H9 (cell line): ENCODE results near the gene TRUB2. TPM values are rescaled to one million over a fixed set of nuclear protein-coding genes. Genes with fewer than 3 reads are reported as not detected.

ENCODE experiments used
- DNase-seq: peaks from one replicate; pipeline ENCODE4 v3.0.0-alpha.2; 2017
- H2AFZ ChIP-seq: one replicate; pipeline ENCODE4 v1.6.1; 2013; ENCODE audit warnings: mild to moderate bottlenecking, low read length, control low read depth, moderate library complexity
- H2AK5ac ChIP-seq: 2 replicates; pipeline ENCODE4 v1.6.1; 2013; ENCODE audit warnings: low read length, control low read depth, mixed read lengths; ENCODE audit not compliant: insufficient read length
- H2BK120ac ChIP-seq: one replicate; pipeline ENCODE4 v1.6.1; 2013; ENCODE audit warnings: low read depth, mild to moderate bottlenecking, low read length, control low read depth, inconsistent platforms; ENCODE audit not compliant: poor library complexity, severe bottlenecking
- H2BK12ac ChIP-seq: 2 replicates; pipeline ENCODE4 v1.6.1; 2013; ENCODE audit warnings: low read length, control low read depth, mixed read lengths, low read depth; ENCODE audit not compliant: insufficient read length
- H2BK15ac ChIP-seq: 2 replicates; pipeline ENCODE4 v1.6.1; 2013; ENCODE audit warnings: low read depth, low read length, control low read depth
- H2BK20ac ChIP-seq: one replicate; pipeline ENCODE4 v1.6.1; 2013; ENCODE audit warnings: low read depth, mild to moderate bottlenecking, low read length, control low read depth, inconsistent platforms; ENCODE audit not compliant: poor library complexity, severe bottlenecking
- H2BK5ac ChIP-seq: 2 replicates; pipeline ENCODE4 v1.6.1; 2013; ENCODE audit warnings: low read length, control low read depth, mixed read lengths; ENCODE audit not compliant: insufficient read length
- H3K14ac ChIP-seq: 2 replicates; pipeline ENCODE4 v1.6.1; 2013; ENCODE audit warnings: low read length, control low read depth; ENCODE audit not compliant: insufficient read depth
- H3K18ac ChIP-seq: 2 replicates; pipeline ENCODE4 v1.6.1; 2013; ENCODE audit warnings: low read depth, mild to moderate bottlenecking, mixed read lengths, low read length, control low read depth; ENCODE audit not compliant: insufficient read length
- H3K23ac ChIP-seq: 2 replicates; pipeline ENCODE4 v1.6.1; 2013; ENCODE audit warnings: low read length, control low read depth, mixed read lengths, low read depth; ENCODE audit not compliant: insufficient read length
- H3K23me2 ChIP-seq: 2 replicates; pipeline ENCODE4 v1.6.1; 2013; ENCODE audit warnings: low read depth, mild to moderate bottlenecking, mixed read lengths, low read length, control low read depth; ENCODE audit not compliant: insufficient read length, poor library complexity, severe bottlenecking
- H3K27ac ChIP-seq: 2 replicates; pipeline ENCODE4 v1.5.1; 2013; ENCODE audit warnings: low read length, control low read depth, mixed read lengths, low read depth; ENCODE audit not compliant: insufficient read length
- H3K27me3 ChIP-seq: 2 replicates; pipeline ENCODE4 v1.6.1; 2013; ENCODE audit warnings: low read length, control low read depth, inconsistent platforms; ENCODE audit not compliant: insufficient read depth
- H3K4ac ChIP-seq: 2 replicates; pipeline ENCODE4 v1.6.1; 2013; ENCODE audit warnings: low read depth, mild to moderate bottlenecking, control low read depth, inconsistent platforms, low read length, moderate library complexity
- H3K4me1 ChIP-seq: 2 replicates; pipeline ENCODE4 v1.6.1; 2013; ENCODE audit warnings: low read length, control low read depth, inconsistent platforms; ENCODE audit not compliant: insufficient read depth
- H3K4me2 ChIP-seq: 2 replicates; pipeline ENCODE4 v1.6.1; 2013; ENCODE audit warnings: low read length, control low read depth, mixed read lengths; ENCODE audit not compliant: insufficient read length, insufficient read depth
- H3K56ac ChIP-seq: 2 replicates; pipeline ENCODE4 v1.6.1; 2013; ENCODE audit warnings: low read depth, mild to moderate bottlenecking, mixed read lengths, low read length, control low read depth; ENCODE audit not compliant: insufficient read length
- H3K79me1 ChIP-seq: 2 replicates; pipeline ENCODE4 v1.6.1; 2013; ENCODE audit warnings: low read depth, mild to moderate bottlenecking, moderate library complexity, low read length, control low read depth, inconsistent platforms; ENCODE audit not compliant: insufficient read depth, poor library complexity, severe bottlenecking
- H3K79me2 ChIP-seq: 2 replicates; pipeline ENCODE4 v1.6.1; 2013; ENCODE audit warnings: low read length, control low read depth, inconsistent platforms; ENCODE audit not compliant: insufficient read depth
- H3K9ac ChIP-seq: 2 replicates; pipeline ENCODE4 v1.6.1; 2013; ENCODE audit warnings: low read length, control low read depth, mixed read lengths; ENCODE audit not compliant: insufficient read length; ENCODE audit errors: extremely low read depth
- H3K9me3 ChIP-seq: one replicate; pipeline ENCODE4 v1.6.1; 2013; ENCODE audit warnings: low read depth, low read length, inconsistent platforms; ENCODE audit not compliant: control insufficient read depth
- H3T11ph ChIP-seq: one replicate; pipeline ENCODE4 v1.6.1; 2013; ENCODE audit warnings: mild to moderate bottlenecking, low read length, control low read depth, inconsistent platforms
- H4K20me1 ChIP-seq: one replicate; pipeline ENCODE4 v1.6.1; 2013; ENCODE audit not compliant: control insufficient read depth, insufficient read length, insufficient read depth
- H4K5ac ChIP-seq: 2 replicates; pipeline ENCODE4 v1.6.1; 2013; ENCODE audit warnings: low read depth, mild to moderate bottlenecking, mixed read lengths, low read length, control low read depth; ENCODE audit not compliant: insufficient read length
- H4K8ac ChIP-seq: replicated peaks from 2 replicates; pipeline ENCODE4 v1.6.1; 2013; ENCODE audit warnings: low read length, control low read depth, mixed read lengths, low read depth; ENCODE audit not compliant: insufficient read length
- H4K91ac ChIP-seq: 2 replicates; pipeline ENCODE4 v1.6.1; 2013; ENCODE audit warnings: low read depth, mild to moderate bottlenecking, moderate library complexity, mixed read lengths, low read length, control low read depth; ENCODE audit not compliant: insufficient read length
- H3K27ac Mint-ChIP-seq, 3 experiments: 2 replicates in 2 of 3; 3 replicates in 1 of 3; pipeline ENCODE4 v1.8.0; 2020 to 2021; ENCODE audit warnings: mixed read lengths in 3 of 3, mild to moderate bottlenecking in 1 of 3, moderate library complexity in 1 of 3
- H3K27me3 Mint-ChIP-seq: 2 replicates; pipeline ENCODE4 v1.8.0; 2021; ENCODE audit warnings: low read depth, mild to moderate bottlenecking, moderate library complexity, mixed read lengths
- H3K36me3 Mint-ChIP-seq, 3 experiments: 2 replicates in 2 of 3; 3 replicates in 1 of 3; pipeline ENCODE4 v1.8.0; 2020 to 2021; ENCODE audit warnings: low read depth in 3 of 3, mixed read lengths in 3 of 3; ENCODE audit not compliant: insufficient read depth in 1 of 3
- H3K4me1 Mint-ChIP-seq, 2 experiments: 2 replicates each; pipeline ENCODE4 v1.8.0; 2020; ENCODE audit warnings: mixed read lengths in 2 of 2
- H3K4me3 Mint-ChIP-seq, 2 experiments: 2 replicates in 1 of 2; 3 replicates in 1 of 2; pipeline ENCODE4 v1.8.0; 2020 to 2021; ENCODE audit warnings: mild to moderate bottlenecking in 2 of 2, mixed read lengths in 2 of 2, moderate library complexity in 1 of 2
- H3K9me3 Mint-ChIP-seq, 2 experiments: 2 replicates in 1 of 2; 3 replicates in 1 of 2; pipeline ENCODE4 v1.8.0; 2020; ENCODE audit warnings: mild to moderate bottlenecking in 2 of 2, mixed read lengths in 2 of 2, moderate library complexity in 1 of 2
- CTCF ChIP-seq: fragments of 200-600 bp; sonication (generic); conservative IDR thresholded peaks from 3 replicates; pipeline ENCODE4 v1.8.0; 2021; ENCODE audit warnings: antibody characterized with exemption, mild to moderate bottlenecking
- WGBS: extraction: QIAGEN DNeasy Blood & Tissue Kit; methylation state at CpG from one replicate; pipeline ENCODE4 v1.1.7; 2013; ENCODE audit warnings: missing lambda C conversion rate, low lambda C conversion rate, mixed read lengths; ENCODE audit not compliant: insufficient read length; ENCODE audit errors: extremely low coverage; 5-methylcytosine and 5-hydroxymethylcytosine counted together
- total RNA-seq: library from RNA; stranded (reverse); gene quantifications from 2 replicates; pipeline ENCODE4 v1.2.1, GENCODE V29; 2021

Gene TRUB2
- total RNA-seq, 1 experiment from 2014 or later = 38.3 TPM

- H3K27ac ChIP-seq = no peak overlapping the region
- WGBS = no CpG with 5 or more reads among the region's 20 CpGs
These were observed 23.4 kb downstream of the TRUB2 start for GRCh38 chr9:128298535-128299482.

More at GRCh38 chr9:128298535-128299482, 23.4 kb downstream of the TRUB2 start:
- no peak overlapping the region; a peak in 2 of 7 replicates for H3K27ac Mint-ChIP-seq
- Histone ChIP-seq H4K91ac (no peak overlapping the region), H3K14ac (no peak overlapping the region), H3K4me2 (no peak overlapping the region), H2AFZ (no peak overlapping the region), H2BK20ac (no peak overlapping the region), H3K23me2 (no peaks in the 10 kb centered on the region), H4K5ac (no peak overlapping the region), H3K23ac (no peak overlapping the region), H3K79me1 (no peaks in the 10 kb centered on the region), H4K20me1 (no peaks in the 10 kb centered on the region), H2AK5ac (no peak overlapping the region), H3K18ac (no peak overlapping the region), H3K4me1 (no peaks in the 10 kb centered on the region), H3K9me3 (no peaks in the 10 kb centered on the region), H4K8ac (no peak overlapping the region), H2BK12ac (no peak overlapping the region), H2BK15ac (no peak overlapping the region), H3T11ph (no peak overlapping the region), H3K9ac (no peak overlapping the region), H3K4ac (no peak overlapping the region), H2BK5ac (no peak overlapping the region), H3K79me2 (no peaks in the 10 kb centered on the region), H2BK120ac (no peak overlapping the region), H3K56ac (no peak overlapping the region), H3K27me3 (no peaks in the 10 kb centered on the region)
- DNase-seq = no peak
- no peaks in the 10 kb centered on the region for H3K9me3 Mint-ChIP-seq
- H3K4me1 Mint-ChIP-seq = peaks cover 2 to 4% of the 10 kb centered on the region in 2 experiments
- no peaks in the 10 kb centered on the region for H3K36me3 Mint-ChIP-seq
- H3K4me3 Mint-ChIP-seq = no peak overlapping the region
- TF ChIP-seq CTCF = no peak
- peaks cover 4% of the 10 kb centered on the region for H3K27me3 Mint-ChIP-seq
